Lower lobe of right lung (tissue), 2 donors: ENCODE results near the gene CPXM2. TPM values are rescaled to one million over a fixed set of nuclear protein-coding genes. Genes with fewer than 3 reads are reported as not detected.

Experiments
- ATAC-seq, 2 donors: fragments of 200-7000 bp; cut with Tn5 transposase; one replicate each; pipeline ENCODE4 v1.9.1; 2020 to 2022; ENCODE audit warnings: mild to moderate bottlenecking in 2 of 2, moderate library complexity in 2 of 2
- DNase-seq: peaks from one replicate; pipeline ENCODE4 v3.0.0-alpha.2; 2020
- H3K27ac ChIP-seq: fragments of 200-600 bp; one replicate; pipeline ENCODE4 v1.8.0; 2022
- H3K27me3 ChIP-seq: fragments of 200-600 bp; one replicate; pipeline ENCODE4 v1.8.0; 2022; ENCODE audit warnings: low read depth
- H3K36me3 ChIP-seq: fragments of 200-600 bp; one replicate; pipeline ENCODE4 v1.8.0; 2022; ENCODE audit warnings: mild to moderate bottlenecking
- H3K4me1 ChIP-seq: fragments of 200-600 bp; one replicate; pipeline ENCODE4 v1.8.0; 2022
- H3K4me3 ChIP-seq: fragments of 200-600 bp; one replicate; pipeline ENCODE4 v1.8.0; 2022; ENCODE audit warnings: mild to moderate bottlenecking
- H3K9me3 ChIP-seq: fragments of 200-600 bp; one replicate; pipeline ENCODE4 v1.8.0; 2022
- intact Hi-C: fragments of 100-400 bp; cut with DNase I; formaldehyde crosslinking; loops from one replicate; pipeline ENCODE4 v1.11.0; 2022
- total RNA-seq: library from RNA; stranded (reverse); fragmentation: NEBNext Ultra II Directional; extraction: Animal tissue kit (Norgen Biotek cat#: 25700); gene quantifications from one replicate; pipeline ENCODE4 v1.2.1, GENCODE V29; 2021
- TF ChIP-seq, protein P1 (sequence below): fragments of 200-600 bp; IDR thresholded peaks from one replicate; pipeline ENCODE4 v1.8.0; 2022; ENCODE audit warnings: antibody characterized with exemption, mild to moderate bottlenecking
- donor health status: DM: no; HTN: yes; CAD: no; lungs with severe emphysema.

Gene CPXM2
- total RNA-seq, 1 donor from 2014 or later = 6.3 TPM

DNA sequence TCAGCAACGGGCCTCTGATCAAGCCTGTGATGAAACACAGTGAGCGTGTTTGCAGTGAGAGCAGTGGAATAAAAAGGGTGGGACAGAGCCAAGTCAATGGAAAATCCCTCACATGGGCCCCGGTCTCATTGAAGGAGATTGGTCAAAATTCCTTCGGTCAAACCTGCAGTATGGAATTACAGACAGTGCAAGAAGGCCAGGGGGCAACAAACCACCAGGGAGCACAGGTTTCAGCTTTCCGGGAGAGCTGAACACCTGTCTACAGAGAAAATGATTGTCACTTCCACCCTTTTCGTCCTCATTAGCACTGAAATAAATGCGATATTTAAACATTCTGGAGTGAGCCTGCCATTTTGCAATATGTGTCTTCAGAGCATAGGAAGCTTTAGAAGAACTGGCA, 132.6 kb downstream of the CPXM2 start:
- H3K27me3 ChIP-seq = peaks cover 8% of the 10 kb centered on the region
- no peaks in the 10 kb centered on the region for H3K4me1 ChIP-seq
- DNase-seq = no peak
- ATAC-seq = no peak
- no peaks in the 10 kb centered on the region for H3K36me3 ChIP-seq
- no peak overlapping the region for H3K4me3 ChIP-seq
- TF ChIP-seq, protein P1, sequence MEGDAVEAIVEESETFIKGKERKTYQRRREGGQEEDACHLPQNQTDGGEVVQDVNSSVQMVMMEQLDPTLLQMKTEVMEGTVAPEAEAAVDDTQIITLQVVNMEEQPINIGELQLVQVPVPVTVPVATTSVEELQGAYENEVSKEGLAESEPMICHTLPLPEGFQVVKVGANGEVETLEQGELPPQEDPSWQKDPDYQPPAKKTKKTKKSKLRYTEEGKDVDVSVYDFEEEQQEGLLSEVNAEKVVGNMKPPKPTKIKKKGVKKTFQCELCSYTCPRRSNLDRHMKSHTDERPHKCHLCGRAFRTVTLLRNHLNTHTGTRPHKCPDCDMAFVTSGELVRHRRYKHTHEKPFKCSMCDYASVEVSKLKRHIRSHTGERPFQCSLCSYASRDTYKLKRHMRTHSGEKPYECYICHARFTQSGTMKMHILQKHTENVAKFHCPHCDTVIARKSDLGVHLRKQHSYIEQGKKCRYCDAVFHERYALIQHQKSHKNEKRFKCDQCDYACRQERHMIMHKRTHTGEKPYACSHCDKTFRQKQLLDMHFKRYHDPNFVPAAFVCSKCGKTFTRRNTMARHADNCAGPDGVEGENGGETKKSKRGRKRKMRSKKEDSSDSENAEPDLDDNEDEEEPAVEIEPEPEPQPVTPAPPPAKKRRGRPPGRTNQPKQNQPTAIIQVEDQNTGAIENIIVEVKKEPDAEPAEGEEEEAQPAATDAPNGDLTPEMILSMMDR = no peak
- intact Hi-C loops = no loop called here
- no peaks in the 10 kb centered on the region for H3K9me3 ChIP-seq
- no peak overlapping the region for H3K27ac ChIP-seq

DNA sequence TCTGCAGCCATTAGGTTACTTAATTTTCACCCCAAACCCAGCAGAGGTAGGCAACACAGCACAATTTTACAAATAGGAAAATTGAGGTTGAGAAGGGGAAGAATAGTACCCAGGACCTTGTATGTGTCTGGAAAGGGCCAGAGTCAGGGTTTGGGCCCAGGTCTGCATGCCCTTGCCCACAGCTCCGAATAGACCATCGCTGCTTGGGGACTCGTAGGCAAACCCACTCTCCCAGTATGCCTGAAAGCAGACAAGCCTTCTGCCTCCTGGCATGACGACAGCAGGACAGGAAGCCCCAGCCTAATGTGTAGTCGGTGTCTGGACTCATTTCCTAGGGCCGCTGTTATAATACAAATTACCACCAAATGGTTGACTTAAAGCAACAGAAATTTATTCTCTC, 133.8 kb downstream of the CPXM2 start:
- no peak for ATAC-seq
- intact Hi-C loops = no loop called here

DNA sequence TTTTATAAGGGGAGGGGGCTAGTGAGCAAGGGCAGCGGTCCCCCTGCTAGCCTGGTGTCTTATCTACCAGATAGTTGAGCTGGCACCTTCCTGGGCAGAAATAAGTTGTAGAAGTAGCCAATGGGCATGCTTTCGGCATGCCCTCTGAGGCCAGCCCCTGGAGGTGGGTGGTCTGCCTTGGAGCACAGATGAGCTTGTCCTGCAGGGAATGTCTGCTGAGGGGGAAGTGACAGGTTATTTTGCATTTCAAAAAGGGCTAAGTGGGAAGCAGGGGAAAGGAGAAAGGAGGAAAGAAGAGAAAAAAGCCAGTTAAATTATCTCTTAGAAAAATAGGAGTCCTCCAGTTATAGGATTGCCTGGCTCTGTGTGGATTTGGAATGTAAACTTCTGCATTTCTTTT, 136.5 kb downstream of the CPXM2 start:
- ATAC-seq = no peak
- TF ChIP-seq, protein P1 = no peak

More for the DNA sequence above, 133.8 kb downstream of the CPXM2 start:
- H3K4me1 ChIP-seq = no peaks in the 10 kb centered on the region
- TF ChIP-seq, protein P1 = no peak
- no peaks in the 10 kb centered on the region for H3K36me3 ChIP-seq
- no peak for DNase-seq
- no peaks in the 10 kb centered on the region for H3K9me3 ChIP-seq
- H3K27ac ChIP-seq = no peak overlapping the region
- peaks cover 8% of the 10 kb centered on the region for H3K27me3 ChIP-seq
- no peak overlapping the region for H3K4me3 ChIP-seq

DNA sequence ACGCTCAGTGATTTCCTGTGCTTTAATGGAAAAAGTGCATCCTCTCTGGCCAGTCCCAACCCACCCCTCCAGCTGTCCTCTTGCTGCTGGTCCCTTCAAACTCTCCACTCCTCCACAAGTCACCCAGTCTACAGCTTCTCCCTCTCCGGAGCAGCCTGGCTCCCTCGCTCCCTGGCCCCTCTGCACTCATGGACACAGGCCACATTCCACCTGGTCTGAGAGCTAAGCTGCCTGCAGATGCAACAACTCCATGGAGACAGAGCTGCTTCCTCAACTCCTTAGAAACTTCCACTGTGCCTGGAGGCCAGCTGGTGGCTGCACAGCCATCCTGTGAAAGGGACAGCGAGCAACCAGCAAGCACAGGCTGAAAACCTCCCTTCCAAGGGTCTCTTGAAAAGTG, 137.5 kb downstream of the CPXM2 start:
- intact Hi-C loops = no loop called here
- Histone ChIP-seq H3K4me1 (no peaks in the 10 kb centered on the region), H3K27ac (no peak overlapping the region), H3K9me3 (no peaks in the 10 kb centered on the region), H3K27me3 (no peaks in the 10 kb centered on the region), H3K36me3 (no peaks in the 10 kb centered on the region), H3K4me3 (no peak overlapping the region)
- TF ChIP-seq, protein P1 = no peak
- DNase-seq (no peak), ATAC-seq (no peak)

More for the DNA sequence above, 136.5 kb downstream of the CPXM2 start:
- Histone ChIP-seq H3K4me1 (no peaks in the 10 kb centered on the region), H3K9me3 (no peaks in the 10 kb centered on the region), H3K27me3 (no peaks in the 10 kb centered on the region), H3K4me3 (no peak overlapping the region), H3K36me3 (no peaks in the 10 kb centered on the region), H3K27ac (no peak overlapping the region)
- intact Hi-C loops = no loop called here
- DNase-seq = no peak

DNA sequence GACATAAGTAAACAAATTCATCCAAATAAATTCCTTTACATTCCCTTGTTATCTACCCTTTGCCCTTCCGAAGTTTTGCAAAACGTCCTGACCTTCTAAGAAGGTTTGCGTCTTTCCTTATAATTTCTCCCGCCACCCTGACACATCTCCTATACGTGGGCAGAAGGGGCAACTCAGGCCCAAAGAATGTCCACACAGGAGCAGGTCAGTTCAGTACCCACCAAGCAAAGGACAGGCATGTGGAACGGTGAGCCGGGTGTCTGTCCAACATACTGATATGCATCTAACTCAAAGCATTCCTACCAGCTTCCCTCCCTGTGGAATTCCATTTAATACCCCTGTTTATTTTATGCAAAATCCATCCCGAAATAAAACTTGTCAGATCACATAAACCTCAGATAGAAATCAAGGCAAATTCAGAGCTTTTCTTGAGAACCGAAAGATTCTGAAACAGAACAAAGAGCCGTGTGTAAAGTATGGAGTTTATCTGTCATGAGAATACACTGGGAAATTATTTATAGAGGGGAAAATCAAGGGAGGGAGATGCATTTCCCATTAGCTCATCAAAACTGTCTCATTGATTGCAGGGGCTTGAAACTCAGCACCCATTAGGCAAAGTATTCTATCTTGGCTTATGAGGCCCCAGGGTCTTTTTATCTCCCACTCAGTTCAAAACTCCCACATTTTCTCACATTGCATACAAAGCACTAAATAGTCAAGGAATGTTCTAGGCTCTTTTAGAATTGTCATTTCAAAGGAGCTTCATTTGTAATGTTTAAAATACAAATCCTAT, 140.1 kb downstream of the CPXM2 start:
- no peak for DNase-seq
- ATAC-seq = no peak

More for the DNA sequence above, 140.1 kb downstream of the CPXM2 start:
- TF ChIP-seq, protein P1 = no peak
- Histone ChIP-seq H3K36me3 (no peaks in the 10 kb centered on the region), H3K27me3 (no peaks in the 10 kb centered on the region), H3K27ac (no peak overlapping the region), H3K9me3 (no peaks in the 10 kb centered on the region), H3K4me3 (no peak overlapping the region), H3K4me1 (no peaks in the 10 kb centered on the region)
- intact Hi-C loops = no loop called here
